ENCODE measurements around the gene ROS1.
"Not testable (repeated sequence)": the region's sequence is repeated elsewhere in the genome, so short reads cannot be mapped to it uniquely, and the experiment has no call there.

GRCh38 chr6:117244571-117244970, 181.2 kb downstream of the ROS1 start:
- not testable (repeated sequence) for TF ChIP-seq CTCF (IDR thresholded peaks at IDR 0.05 in 4 of 5, conservative IDR thresholded peaks at IDR 0.05 in 1 of 5); POLR2A (IDR thresholded peaks at IDR 0.05)

Measured in gastrocnemius medialis (tissue), 4 donors.